ENCODE results near the gene PLA2G2D.

PLA2G2D gene

DNA sequence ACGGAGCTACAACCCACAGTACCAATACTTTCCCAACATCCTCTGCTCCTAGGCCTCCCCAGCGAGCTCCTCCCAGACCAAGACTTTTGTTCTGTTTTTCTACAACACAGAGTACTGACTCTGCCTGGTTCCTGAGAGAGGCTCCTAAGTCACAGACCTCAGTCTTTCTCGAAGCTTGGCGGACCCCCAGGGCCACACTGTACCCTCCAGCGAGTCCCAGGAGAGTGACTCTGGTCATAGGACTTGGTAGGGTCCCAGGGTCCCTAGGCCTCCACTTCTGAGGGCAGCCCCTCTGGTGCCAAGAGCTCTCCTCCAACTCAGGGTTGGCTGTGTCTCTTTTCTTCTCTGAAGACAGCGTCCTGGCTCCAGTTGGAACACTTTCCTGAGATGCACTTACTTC, 28.7 kb downstream of the PLA2G2D start:
- in situ Hi-C loops (cut with HindIII; ENCODE audit: low sequenced_read_pairs), result no loop called here

DNA sequence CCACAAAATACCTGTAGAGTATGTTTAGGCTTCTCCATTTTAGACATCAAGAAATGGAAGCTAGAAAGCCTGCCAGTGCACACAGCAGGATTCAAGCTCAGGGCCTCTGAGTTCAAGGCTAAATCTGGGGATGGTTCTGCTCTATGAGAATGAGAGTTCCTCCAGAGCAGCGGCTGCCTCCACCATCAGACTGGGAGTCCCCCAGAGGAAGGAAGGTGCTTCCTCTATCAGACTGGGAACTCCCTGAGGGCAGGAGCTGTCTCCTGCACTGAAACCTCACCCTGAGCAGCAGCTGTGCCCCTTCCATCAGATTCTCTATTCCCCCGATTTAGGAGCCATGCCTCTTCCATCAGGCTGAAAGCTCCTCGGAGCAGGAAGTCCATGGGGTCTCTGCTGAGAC, 29.2 kb downstream of the PLA2G2D start:
- in situ Hi-C loops (cut with HindIII; ENCODE audit: low sequenced_read_pairs), result no loop called here

DNA sequence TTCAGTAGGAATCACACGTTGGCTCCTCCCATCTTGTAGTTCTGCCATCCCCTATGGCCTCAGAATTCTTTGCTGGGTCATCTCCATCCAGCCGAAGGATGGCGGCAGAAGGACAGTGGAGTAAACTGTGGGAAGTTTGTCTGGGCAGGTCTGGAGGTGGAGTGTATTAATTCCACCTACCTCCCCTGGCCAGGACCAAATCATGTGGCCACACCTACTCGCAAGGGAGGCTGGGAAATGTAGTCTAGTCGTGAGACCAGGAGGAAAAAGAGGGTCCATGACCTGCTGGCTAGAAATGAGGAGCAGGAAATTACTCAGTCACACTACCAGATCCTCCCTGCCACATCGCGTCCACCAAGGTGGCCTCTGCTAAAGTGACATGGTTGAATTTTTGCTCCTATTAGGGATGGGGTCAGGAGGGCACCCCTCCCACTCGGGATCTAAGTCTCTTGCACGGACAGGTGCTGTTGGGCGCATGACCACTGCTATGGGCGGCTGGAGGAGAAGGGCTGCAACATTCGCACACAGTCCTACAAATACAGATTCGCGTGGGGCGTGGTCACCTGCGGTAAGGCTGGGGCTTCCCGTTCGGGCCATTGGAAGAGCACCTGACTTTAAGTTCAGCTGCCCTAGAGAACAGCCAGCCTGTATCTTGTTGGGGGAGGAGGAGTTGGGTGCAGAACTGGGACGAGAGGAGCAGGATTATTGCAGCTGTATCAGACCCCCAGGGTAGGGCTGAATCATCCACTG, 29.8 kb downstream of the PLA2G2D start:
- in situ Hi-C loops (cut with HindIII; ENCODE audit: low sequenced_read_pairs), result no loop called here

DNA sequence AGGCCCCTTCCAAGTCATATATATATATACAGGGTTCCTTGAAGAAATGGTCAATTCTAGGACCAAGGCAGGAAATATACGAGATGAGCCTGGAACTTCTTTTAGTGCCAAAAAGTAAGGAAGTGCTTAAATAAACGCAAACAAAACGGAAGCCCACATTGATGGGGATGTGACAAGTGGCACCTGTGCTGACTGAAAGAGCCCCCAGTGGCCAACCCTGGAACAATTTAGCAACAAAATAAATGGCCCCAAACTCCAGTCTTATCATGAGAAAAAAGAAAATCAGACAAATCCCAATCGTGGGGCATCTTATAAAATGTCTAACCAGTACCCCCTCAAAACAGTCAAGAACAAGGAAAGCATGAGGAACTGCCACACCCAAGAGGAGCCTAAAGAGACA, 31.7 kb downstream of the PLA2G2D start:
- in situ Hi-C loops (cut with HindIII; ENCODE audit: low sequenced_read_pairs), result no loop called here

DNA sequence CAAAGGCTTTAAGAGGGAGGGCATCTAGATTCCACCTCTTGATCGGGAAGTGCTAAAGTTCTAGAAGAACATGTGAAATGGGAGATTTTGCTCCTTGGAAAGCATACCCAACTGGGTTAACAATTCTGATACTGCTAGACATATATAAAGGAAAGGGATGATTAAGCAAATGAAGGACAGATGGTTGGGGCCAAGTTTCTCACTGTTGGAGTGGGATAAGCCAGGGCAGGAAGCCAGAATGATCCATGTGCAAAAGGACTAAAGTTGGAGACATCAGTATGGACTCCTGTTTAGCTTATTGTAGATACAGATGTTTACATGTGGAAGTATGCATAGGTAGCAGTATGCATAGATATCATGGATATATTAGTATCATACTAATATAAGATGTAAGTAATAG, 32.5 kb downstream of the PLA2G2D start:
- in situ Hi-C loops (cut with HindIII; ENCODE audit: low sequenced_read_pairs), result no loop called here

DNA sequence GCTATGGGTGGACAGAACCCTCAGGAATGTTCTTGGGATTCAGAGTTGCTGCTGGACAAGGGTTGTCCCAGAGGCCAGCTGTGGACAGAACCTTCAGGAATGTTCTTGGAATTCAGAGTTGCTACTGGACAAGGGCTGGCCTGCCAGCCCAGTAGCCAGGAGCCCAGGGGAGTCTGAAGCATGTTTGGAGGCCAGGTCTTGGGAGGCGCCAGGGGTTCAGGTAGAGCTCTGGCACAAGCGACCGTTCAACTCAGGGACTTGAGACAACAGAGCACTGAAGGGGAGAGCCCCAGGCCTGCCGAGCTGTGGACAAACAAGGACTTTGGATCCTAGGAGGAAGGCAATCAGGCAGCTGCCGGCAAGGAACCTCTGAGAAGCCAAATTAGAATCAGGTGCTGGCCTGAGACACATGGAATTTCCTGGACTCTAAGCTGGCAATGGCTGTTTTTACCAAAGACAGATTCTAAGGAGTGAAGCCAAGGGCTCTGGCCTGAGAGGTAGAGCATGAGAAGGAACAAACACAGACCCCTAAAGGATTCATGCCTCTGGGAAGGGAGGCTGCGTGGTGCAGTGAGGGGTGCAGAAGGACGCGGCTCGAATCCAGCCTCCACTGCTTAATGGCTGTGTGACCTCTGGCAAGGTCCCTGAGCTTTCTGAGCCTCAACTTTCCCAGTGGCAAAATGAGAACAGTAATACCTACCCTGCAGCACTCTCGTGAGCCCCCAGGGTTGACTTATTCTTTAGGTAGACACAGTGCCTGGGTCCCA, 36.0 kb downstream of the PLA2G2D start:
- in situ Hi-C loops (cut with HindIII; ENCODE audit: low sequenced_read_pairs), result no loop called here

DNA sequence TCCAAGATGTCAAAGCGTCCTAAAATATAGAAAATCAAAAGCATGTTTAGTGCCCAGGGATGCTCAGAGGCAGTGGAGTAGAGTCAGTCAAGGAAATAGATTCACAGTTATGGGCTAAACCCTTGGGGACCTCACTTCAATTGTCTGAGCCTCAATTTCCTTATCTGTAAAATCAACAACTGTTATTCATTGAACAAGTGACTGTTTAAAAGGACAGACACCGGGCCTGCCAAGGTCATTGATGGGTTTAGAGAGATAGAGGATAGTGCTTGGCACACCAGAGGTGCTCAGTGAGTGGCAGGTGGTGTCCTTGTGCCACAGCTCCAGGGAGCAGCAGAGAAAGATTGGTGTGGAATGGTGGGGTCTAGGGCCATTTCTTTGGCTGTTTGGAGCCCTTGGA, 36.6 kb downstream of the PLA2G2D start:
- in situ Hi-C loops (cut with HindIII; ENCODE audit: low sequenced_read_pairs), result no loop called here

DNA sequence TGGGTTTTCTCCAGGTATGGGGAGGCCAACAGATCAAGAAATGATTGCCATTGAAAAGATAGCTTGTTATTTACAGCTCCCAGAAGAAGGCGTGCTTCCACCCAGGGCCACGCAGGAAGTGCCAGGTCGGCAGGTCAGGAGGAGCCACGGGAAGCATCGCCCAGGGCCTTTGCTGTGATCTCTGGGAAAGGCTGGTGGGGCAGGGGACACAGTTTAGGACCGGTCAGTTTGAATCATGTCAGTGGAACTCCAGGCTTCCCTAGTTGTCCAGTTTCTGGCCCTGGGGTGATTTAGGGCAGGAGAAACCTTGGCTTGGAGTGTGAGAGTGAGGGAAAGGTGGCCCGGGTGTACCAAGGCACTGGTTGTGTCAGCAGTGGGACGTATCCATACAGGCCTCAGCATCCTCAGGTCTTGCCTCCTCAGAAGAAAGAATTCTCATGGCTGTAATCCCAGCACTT, 38.0 kb downstream of the PLA2G2D start:
- in situ Hi-C loops (cut with HindIII; ENCODE audit: low sequenced_read_pairs), result no loop called here

DNA sequence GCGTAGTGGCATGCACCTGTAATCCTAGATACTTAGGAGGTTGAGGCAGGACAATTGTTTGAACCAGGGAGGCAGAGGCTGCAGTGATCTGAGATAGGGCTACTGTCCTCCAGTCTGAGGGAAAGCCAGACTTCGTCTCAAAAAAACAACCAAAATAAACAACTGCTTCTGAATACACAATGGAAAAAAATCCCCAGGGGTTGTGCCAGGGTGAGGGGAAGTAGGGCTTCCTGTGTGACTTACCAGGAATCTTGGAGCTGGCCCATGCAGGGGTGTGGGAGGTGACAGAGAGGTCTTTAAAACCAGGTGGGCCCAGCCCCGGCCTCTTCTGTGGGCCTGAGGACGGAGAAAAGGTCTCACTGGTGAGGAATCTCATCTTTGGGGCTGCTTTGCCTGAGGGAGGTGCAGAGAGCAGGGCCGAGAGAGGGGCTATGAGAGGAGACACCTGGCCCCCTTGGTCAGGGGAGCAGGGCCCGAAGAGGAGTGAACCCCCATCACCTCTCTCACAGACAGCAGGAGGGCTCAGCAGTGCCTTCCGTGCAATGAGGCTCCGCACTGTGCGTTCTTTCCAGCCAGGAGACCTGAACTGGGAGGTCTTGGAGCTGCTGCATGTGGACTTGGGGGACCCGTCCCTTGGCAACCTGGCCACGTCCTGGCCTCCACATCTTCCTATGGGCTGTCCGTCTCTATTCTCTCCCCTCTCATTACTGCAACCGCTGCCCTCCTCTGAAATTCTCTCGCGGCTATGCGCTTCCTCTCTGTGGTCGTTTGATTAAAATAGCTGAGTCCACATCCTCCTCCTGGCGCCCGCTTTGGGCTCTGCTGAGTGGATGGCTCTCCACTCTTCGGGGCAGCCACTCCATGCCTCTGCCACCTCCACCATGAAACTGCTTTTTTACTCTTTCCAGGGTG, 38.6 kb downstream of the PLA2G2D start:
- in situ Hi-C loops (cut with HindIII; ENCODE audit: low sequenced_read_pairs), result no loop called here

DNA sequence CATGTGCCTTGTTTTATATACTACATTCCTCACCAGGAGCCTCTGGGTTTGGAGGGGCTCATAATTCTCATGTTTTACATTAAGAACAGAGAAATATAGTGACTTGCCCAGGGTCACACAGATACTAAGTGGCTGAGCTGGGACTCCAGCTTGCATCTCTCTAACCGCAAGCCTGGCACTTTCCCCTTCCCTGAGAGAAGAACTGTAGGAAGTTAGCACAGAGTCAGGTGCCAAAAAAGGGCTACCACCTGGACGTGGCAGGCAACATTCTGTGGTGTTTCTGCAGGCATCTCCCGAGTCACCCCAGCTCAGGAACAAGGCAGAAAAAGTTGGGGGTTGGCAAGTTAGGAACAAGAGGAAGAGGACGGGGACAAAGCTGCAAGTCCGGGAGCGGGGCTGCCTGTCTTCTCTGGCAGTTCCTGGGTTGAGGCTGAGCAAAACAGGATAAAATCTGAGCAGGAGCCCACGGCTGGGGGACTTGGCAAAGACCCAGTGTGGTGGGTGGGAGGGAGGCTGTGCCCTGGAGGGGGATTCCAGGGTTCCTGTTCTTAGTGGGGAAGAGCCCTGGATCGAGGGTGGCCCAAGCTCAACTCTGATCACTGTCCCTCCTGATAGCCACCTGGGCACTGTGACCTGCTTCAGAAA, 39.6 kb downstream of the PLA2G2D start:
- in situ Hi-C loops (cut with HindIII; ENCODE audit: low sequenced_read_pairs), result no loop called here

DNA sequence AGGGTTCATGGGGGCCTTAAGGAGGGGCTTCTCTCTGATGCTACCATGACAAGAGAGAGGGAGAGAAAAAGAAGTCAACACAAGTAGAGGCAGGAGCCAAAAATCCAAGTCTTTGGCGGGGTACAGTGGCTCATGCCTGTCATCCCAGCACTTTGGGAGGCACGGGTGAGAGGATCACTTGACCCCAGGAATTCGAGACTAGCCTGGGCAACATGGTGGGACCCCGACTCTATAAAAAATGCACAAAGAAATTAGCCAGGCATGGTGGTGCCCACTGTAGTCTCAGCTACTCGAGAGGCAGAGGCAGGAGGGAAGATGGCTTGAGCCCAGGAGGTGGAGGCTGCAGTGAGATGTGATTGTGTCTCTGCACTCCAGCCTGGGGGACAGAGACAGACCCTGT, 40.6 kb downstream of the PLA2G2D start:
- in situ Hi-C loops (cut with HindIII; ENCODE audit: low sequenced_read_pairs), result no loop called here

DNA sequence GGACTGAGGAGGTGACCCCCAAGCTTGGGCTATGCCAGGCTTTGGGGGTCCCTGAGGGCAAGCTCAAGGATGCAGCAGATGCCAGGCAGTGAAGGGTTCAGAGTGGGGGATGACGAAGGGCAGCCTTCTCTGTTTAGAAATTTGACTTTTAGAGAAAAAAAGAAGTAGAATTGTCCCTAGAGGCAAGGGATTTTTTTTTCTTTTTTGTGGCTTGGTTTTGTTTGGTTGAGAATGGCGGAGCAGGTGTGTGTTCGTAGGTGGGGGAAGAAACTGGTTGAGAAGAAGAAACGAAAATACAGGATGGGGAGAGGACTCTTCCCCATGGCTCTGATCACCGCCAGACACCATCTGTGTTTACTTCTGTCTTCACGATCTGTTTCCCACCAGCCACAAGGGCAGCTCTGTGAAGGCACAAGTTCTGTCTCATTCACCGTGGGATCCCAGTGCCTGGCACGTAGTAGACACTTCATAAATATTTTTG, 41.1 kb downstream of the PLA2G2D start:
- in situ Hi-C loops (cut with HindIII; ENCODE audit: low sequenced_read_pairs), result no loop called here

DNA sequence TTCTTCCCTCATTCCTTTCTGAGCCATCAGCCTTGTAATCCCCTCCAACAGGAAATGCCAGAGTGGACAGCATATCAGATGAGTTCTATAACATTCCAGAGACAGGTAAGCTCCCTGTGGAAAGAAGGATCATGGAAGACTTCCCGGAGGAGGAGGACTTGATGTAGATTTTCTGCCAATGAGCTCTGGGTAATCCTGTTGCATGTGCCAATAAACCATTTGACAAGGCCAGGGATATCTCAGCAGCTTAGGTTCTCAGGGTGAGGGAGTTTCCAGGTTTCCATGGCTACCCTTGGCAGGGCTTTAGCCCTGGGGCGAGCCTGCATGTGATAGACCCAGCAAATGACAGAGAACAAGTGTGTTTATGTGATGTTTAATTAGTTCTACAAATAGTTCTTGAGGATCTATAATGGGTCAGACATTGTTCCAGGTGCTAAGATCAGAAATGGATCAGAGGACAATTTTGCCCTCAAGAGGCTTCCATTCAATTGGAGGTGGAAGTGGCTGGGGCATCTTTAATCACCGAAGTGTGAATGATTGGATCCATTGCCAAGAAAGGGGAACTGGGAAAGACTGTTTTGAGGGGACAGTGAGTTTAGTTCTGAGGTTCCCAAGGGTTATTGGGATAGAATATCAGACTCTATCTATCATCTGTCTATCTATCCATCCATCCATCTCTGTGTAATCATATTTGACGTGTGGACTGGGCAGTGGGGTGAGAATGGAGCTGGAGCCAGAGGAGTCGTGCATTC, 42.5 kb downstream of the PLA2G2D start:
- in situ Hi-C loops (cut with HindIII; ENCODE audit: low sequenced_read_pairs), result no loop called here

DNA sequence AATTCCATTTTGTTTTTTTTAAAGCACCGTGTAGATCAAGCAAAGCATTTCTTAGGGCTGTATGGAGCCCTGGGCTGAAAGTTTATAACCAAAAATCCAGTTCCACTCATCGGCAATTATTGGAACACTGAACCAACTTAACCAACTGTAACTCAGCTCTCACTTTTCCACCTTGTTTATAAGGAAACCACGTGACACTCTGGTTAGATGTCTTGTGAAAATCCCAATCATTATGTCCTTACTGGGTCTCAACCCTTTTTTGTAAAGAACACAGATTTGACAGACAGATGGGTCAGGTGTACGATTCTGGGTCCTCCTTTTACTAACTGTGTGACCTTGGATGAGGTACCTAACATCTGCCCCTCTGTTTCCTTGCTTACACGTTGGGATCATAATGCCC, 43.1 kb downstream of the PLA2G2D start:
- in situ Hi-C loops (cut with HindIII; ENCODE audit: low sequenced_read_pairs), result no loop called here

DNA sequence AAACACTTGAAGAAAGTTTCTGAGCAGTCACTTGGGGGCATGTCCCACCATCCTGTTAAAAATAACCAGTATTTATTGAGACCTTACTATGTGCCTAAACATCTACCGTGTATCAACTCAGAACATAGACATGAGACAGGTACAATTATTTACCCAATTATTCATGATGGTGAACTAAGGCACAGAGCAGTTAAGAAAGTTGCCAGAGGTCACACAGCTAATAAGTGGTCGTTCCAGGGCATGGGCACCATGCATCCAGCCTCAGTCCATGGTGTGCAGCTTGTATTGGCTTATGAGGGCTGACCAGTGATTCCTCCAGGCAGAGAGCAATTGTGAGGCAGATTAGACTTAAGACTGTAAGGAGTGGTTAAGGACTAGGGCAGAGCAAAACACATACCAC, 44.0 kb downstream of the PLA2G2D start:
- in situ Hi-C loops (cut with HindIII; ENCODE audit: low sequenced_read_pairs), result no loop called here

DNA sequence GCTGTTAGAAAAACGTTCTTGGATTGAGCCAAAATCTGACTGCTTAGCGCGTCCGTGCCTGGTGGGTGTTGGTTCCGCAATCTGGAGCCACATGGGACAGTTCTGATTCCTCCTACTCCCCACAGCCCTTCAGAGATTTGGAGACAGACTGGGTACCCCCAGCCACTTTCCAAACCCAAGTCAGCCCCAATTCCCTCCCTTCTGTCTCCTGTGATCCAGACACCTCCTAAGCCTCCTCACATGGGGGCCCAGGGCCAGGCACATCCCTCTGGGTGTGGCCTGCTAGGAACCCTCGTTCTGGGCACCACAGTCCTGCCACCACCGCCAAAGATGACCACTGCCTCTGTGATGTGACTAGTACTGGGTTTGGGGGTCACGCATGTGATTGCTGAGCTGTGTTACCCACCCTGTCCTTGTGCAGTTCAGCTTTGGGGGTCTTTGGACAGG, 44.6 kb downstream of the PLA2G2D start:
- in situ Hi-C loops (cut with HindIII; ENCODE audit: low sequenced_read_pairs), result no loop called here

DNA sequence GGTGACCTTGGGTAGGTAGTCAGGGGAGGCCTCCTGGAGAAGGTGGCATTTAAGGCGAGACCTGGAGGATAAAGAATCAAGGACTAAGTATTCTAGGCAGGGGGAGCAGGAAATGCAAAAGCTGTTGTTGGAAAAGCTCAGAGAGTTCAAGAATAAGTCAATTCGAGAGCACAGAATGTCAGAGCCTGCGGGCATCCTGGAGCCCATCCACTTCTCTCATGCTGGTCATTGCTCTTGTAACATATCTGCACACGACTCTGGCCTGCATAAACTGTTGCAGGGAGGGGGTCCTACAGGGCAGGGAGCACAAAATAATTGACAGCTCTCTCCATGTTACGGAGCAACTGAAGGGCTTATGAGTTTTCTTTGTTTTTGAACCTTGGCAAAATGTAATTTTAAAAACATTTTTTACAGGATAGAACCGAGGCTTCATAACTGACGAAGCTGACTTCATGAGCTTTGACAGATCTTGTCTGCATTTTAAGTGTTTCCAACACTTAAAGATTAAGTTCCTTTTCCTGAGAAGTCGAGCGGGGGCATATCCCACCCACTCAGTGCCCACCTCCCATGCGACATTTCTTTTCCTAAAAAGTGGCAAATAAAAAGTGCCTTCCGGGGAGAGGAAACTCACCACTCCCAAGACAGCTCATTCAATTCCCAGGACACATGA, 45.1 kb downstream of the PLA2G2D start:
- in situ Hi-C loops (cut with HindIII; ENCODE audit: low sequenced_read_pairs), result no loop called here

DNA sequence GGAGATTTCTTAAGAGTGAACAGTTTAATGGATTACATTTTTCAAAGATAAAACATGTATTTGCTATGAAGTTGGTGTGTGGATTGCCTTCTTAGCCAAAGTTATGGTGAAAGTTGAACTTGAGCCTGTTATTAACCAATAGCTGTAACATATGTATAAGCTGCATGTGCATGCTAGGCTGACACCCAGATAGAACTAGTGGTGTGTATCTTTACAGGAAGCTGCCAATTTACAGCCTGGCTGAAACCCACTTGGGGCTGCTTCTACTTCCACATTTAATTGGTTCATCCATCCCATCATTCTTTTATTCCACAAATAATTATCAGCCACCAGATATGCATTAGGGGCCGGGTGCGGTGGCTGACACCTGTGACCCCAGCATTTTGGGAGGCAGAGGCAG, 46.1 kb downstream of the PLA2G2D start:
- in situ Hi-C loops (cut with HindIII; ENCODE audit: low sequenced_read_pairs), result no loop called here

DNA sequence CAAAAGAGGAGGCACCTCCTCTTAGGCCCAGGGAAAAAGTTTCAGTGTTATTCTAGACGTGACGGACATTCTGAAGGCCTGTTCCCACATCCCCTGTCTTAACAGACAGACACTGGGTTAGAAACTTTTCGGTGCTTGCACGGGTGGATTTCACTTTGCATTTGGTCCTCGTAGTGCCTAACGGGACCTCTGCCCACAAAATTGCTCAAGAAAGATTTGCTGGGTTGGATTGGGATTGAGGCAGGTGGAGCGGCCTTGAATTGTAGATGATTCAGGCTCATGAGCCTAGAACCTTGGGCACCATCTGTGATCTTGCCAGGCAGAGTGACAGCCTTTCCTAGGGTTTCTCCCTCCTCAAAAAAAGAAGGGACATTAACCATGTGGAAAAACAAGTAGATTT, 46.6 kb downstream of the PLA2G2D start:
- in situ Hi-C loops (cut with HindIII; ENCODE audit: low sequenced_read_pairs), result no loop called here
